SH-SY5Y (cell line): Measurements from ENCODE around the gene ELAC1.

ENCODE experiments used
- GATA2 ChIP-seq: IDR thresholded peaks from 2 replicates; pipeline ENCODE4 v1.6.1; 2011; ENCODE audit warnings: mild to moderate bottlenecking, low read depth, low read length
- GATA3 ChIP-seq: IDR thresholded peaks from 2 replicates; pipeline ENCODE4 v1.6.1; 2011; ENCODE audit warnings: low read depth, mild to moderate bottlenecking, low read length, moderate library complexity

ELAC1 gene

DNA sequence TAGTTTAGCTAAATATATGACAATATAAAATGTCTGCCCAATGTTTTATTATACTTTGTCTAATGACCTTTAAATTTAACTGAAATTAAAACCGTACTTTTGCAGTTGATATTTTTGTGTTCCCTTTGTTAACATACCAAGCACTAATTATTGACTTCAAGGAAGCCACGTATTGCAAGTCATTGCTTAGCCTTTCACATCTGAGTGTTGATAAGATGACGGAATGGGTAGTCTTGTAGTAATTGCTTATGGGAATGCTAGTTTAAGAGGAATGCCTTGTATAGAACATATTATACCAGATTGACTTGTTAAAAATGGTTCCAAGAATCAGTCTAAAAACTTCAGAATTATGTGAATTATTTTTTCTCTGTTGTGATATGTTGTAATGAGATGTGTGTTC is 14.0 kb upstream of the ELAC1 start:
- no peak for TF ChIP-seq GATA2
- no peak for TF ChIP-seq GATA3

DNA sequence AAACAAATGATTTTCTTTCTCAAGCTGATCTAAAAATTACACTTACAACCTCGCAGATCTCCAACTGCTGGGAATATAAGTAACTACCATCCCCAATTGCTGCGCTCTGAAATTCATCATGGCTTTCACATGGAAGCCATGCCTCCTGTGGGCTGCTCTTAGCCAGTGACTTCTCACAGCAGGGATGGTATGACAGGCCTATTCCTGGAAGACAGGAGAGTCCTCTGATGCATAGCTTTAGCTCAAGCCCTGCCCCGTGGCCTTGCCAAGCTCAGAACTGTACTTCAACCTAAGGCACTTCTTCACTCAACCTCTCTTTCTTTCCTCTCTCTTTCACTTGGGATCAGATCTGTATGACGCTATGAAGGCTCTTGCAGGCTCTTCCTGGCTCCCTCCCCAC is 12.6 kb upstream of the ELAC1 start:
- TF ChIP-seq GATA3, result no peak
- no peak for TF ChIP-seq GATA2

DNA sequence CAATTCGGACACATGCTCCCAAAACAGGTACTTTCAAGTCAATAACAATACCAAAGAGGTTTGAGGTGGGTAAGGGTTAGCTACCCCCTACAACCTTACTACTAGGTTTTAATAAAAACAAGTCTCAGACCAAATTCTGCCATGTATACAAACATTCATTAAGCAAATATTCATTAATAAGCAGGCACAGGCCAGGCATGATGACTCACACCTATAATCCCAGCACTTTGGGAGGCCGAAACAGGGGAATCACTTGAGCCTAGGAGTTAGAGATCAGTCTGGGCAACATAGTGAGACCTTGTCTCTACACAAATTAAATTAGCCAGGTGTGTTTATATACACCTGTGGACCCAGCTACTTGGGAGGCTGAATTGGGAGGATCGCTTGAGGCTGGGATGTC is 11.7 kb upstream of the ELAC1 start:
- TF ChIP-seq GATA2 (no peak), GATA3 (no peak)

DNA sequence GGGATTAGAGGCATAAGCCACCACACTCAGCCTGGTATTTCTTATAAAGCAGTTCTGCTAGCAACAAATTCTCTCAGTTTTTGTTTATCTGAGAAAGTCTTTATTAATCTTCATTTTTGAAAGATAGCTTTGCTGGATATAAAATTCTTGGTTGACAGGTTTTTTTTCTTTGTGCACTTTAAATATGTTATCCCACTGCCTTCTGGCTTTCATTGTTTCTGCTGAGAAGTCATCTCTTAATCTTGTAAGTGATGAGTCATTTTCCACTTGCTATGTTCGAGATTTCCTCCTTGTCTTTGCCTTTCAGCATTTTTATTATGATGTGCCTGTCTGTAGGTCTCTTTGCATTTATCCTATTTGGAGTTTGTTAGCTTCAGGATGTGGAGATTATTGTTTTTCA is 5.9 kb upstream of the ELAC1 start:
- TF ChIP-seq GATA2 (no peak), GATA3 (no peak)

DNA sequence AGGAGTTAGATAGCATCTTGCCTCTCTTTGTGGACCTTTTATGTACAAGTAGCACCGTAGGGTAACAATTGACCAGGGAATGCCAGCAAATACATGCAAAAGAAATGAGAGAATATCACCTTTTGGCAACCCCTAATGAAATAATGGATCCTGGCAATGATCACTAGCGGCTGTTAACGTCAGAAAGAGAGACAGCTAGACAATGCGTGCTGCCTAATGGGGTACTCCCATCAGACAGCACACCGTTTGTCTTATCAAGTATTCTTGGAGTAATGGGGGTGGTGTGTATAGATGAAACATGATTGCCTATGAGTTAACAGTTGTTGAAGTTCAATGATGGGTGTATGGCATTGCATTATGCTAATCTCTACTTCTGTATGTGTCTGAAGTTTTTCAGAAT is 1.6 kb downstream of the ELAC1 start:
- TF ChIP-seq GATA2, result peak; percentile 33; the same call in 1 of the 2 replicates
- no peak for TF ChIP-seq GATA3

DNA sequence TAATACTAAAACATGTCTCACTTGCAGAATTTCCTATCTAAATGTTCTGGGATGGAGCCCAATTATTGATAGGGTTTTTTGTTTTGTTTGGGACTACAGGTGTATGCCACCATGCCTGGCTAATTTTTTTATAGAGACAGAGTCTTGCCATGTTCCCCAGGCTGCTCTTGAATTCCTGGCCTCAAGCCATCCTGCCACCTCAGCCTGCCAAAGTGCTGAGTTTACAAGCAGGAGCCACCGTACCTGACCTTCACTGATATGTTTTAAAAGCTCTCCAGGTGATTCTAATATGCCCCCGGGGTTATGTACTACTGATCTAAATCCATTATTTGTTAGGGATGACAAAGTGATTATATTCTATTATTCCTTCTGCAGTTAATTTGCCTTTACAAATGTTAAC is 2.2 kb downstream of the ELAC1 start:
- TF ChIP-seq GATA3 (no peak), GATA2 (no peak)

DNA sequence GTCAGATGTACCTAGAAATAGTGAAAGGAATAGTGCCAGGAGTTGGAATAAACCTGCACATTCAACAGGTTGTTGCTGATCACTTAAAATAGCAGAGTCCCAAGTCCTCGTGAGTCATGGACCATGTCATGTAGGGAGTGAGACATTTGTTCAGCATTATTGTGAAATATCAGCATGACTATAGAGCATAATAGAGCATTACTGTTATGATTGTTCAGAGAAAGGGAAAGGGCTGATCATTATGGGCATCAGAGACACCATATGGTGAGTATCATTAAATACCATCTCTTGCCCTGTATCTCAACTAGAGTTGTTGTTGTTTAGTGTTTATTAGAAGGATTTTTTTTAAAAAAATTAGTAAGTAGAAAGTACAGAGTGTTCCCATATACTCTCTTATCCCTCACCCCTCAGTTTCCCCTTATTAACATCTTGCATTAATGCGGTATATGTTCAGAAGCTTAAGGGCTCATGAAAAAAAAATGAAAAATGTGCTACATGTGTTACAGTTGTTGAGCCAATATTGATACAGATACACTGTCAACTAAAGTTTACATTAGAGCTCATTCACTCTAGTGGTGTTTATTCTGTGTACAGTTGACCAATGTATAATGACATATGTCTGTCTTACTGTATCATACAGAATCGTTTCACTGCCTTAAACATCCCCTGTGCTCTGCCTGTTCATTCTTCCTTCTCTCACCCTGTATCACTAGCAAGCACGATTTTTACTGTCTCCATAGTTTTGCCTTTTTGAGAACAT is 5.7 kb downstream of the ELAC1 start:
- no peak for TF ChIP-seq GATA3
- TF ChIP-seq GATA2, result no peak

DNA sequence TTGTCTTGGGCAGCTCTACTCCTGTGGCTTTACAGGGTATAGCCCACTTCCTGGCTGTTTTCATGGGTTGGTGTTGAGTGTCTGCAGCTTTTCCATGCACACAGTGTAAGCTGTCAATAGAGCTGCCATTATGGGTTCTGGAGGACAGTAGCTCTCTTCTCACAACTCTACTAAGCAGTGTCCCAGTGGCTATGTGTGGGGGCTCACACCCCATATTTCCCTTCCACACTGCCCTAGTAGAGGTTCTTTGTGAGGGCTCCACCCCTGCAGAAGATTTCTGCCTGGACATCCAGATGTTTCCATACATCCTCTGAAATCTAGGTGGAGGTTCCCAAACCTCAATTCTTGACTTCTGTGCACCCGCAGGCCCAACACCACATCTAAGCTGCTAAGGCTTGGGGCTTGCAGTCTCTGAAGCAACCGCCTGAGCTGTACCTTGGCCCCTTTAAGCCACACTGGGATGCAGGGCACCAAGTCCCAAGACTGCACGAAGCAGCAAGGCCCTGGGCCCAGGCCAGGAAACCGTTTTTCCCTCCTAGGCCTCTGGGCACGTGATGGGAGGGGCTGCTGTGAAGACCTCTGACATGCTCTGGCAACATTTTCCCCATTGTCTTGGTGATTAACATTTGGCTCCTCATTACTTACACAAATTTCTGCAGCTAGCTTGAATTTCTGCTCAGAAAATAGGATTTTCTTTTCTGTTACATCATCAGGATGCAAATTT is 9.4 kb downstream of the ELAC1 start:
- TF ChIP-seq GATA3, result no peak

DNA sequence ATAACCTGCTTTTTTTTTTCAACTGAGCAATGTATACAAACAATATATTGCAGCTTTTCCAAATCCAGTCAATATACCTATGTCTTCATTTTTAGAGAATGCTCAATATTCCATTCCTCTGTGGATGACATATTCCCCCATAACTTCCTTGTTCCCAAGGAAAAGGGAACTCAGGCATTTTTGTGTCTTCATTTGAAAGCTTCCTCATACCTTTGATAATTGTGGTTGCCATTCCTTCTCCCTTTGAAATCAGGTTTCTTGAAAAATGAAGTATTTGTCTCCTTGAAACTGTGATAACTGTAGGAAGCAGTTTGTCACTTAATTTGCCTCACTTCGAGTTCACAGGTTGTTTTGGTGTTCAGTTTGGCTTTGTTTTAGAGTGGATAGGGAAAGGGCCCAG is 13.5 kb downstream of the ELAC1 start:
- TF ChIP-seq GATA2, result no peak
- TF ChIP-seq GATA3, result no peak

DNA sequence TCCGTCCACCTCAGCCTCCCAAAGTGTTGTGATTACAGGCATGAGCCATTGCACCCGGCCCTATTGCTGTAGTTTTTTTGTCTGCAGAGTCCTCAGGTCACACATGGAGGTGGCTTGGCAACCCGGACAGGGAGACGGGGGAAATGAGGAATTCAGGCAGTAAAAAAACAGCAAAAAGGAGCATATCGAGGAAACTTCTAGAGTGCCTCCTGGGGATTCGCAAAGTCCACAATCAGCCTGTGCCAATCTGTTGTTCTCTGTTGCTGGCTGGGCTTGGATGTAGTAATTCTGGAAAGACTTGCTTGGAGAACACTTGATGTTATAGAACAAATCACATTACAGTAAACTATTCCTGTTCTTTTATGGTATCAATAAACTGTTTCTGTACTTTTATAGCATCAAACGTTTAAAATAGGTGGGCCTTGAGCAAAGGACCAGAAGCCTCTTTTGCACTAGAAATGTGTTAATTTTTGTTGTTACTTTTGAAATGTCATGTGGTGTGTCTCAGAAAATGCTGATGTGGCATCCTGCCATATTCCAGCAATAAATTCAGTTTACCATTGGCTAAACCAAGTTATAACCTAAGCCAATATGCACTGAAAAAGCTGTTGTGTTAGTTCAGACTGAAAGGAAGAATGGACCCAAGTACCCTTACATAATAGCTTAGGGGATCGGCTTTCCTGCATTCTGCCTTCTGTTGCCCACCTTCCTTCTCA is 14.4 kb downstream of the ELAC1 start:
- TF ChIP-seq GATA2 (no peak), GATA3 (no peak)

DNA sequence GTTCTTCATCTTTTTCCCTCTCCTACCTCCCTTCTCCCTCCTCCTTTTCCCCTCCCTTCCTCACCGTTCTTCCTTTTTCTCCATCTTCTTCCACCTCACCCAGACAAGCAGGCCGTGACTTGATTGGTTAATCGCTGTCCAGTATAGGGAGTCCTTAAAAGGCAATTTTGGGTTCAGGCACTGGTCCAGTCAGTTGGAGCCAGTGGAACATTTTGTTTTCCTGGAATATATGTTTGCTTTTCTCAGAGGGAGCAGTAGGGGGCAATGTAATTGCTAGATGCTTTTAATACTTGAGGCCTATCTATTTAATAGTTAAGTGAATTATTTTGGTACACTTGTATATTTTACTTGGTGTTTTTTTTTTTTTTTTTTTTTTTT is 15.0 kb downstream of the ELAC1 start:
- TF ChIP-seq GATA2, result no peak
- no peak for TF ChIP-seq GATA3

DNA sequence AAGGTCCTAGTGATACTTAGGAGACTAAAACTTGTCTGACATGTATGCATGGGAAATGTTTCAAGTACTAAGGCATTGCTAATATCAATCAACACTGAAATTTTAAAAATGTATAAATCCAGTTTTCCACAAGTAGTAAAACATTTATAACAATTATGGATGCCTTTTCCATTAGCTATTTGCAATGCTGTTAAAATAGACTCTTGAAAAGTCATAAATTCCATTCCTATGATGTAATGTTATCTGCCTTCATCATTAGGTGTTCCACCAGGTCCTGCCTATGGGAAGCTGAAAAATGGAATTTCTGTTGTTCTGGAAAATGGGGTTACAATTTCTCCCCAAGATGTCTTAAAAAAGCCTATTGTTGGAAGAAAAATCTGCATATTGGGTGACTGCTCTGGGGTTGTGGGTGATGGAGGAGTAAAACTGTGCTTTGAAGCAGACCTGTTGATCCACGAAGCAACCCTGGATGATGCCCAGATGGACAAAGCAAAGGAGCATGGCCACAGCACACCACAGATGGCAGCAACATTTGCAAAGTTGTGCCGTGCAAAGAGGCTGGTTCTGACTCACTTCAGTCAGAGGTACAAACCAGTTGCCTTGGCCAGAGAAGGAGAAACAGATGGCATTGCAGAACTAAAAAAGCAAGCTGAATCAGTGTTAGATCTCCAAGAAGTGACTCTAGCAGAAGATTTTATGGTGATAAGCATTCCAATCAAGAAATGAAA is 18.7 kb downstream of the ELAC1 start:
- TF ChIP-seq GATA3 (no peak), GATA2 (no peak)

DNA sequence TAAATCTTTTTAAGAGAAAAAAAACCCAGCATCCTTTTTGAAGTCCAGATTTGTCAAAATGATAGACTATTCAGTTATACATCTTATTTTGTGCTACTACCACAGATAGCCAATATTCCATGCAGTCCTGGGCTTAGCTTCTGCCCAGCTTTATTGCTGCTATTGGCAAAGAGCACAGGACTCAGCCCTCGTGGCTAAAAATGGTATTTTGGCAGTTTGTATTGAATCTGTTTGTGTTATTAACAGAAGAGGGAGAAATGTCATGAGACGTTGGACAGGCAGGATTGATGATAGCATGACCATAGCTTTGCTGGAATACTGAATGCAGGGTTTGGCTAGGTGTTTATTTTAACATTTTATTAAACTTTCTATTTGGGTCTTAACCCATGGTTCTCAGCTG is 19.4 kb downstream of the ELAC1 start:
- no peak for TF ChIP-seq GATA2
- no peak for TF ChIP-seq GATA3

DNA sequence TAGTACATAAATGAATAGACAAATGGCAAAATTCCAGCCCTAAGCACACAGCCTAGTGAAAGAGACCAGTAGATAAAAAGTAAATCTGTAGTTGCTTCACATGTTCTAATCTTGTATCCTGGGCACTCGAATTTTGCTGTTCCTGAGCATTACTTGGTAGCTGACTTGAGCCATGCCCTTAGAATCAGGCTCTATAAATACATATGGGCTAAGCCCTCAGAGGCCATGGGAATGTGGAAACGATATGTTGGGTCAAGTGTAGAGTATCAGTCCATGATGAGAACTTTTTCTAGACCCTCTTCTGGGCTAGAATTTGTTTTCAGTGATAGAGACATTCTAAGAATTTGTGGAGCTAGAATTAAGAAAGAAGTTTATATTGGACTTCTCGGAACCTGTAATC is 21.9 kb downstream of the ELAC1 start:
- TF ChIP-seq GATA3, result no peak
- no peak for TF ChIP-seq GATA2
